A549 (cell line): ENCODE results near the gene GRIK4. TPM values are rescaled to one million over a fixed set of nuclear protein-coding genes. Genes with fewer than 3 reads are reported as not detected.

Source experiments
- ATAC-seq, 2 experiments: fragments of 200-7000 bp in 1 of 2; fragments of >200 bp in 1 of 2; cut with Nextera tagmentation in 1 of 2; cut with Tn5 transposase in 1 of 2; 3 replicates each; pipeline versions ENCODE4 v1.8.0 to v1.9.1; 2018 to 2020; ENCODE audit warnings: mild to moderate bottlenecking in 1 of 2, moderate library complexity in 1 of 2
- CTCF ChIA-PET: fragments of 300-600 bp; sonication (Branson Sonifier 250); formaldehyde crosslinking; extraction: SDS; loops from one replicate; lab custom pipeline; 2021; ENCODE audit warnings: antibody characterized with exemption, inconsistent platforms; lab: Yijun Ruan, JAX
- POLR2A ChIA-PET: fragments of 350-600 bp; formaldehyde crosslinking; extraction: SDS; loops from one replicate; lab custom pipeline; 2021; ENCODE audit warnings: antibody characterized with exemption, inconsistent platforms; lab: Yijun Ruan, JAX
- DNase-seq, 2 experiments: peaks; one replicate each; pipeline versions ENCODE4 v3.0.0 to v3.0.0-alpha.2; 2011 to 2016; ENCODE audit warnings: low read depth in 1 of 2, low spot score in 1 of 2
- FAIRE-seq: peaks from 2 replicates; lab custom pipeline; 2011; peaks lifted over from hg19 to GRCh38; lab: Jason Lieb, UNC
- H3K27ac ChIP-seq, 2 experiments: fragments of >200 bp; sonication (Bioruptor Twin); formaldehyde crosslinking; 3 replicates each; pipeline ENCODE4 v1.5.1; 2016 to 2017
- H3K4me1 ChIP-seq: fragments of >200 bp; sonication (Bioruptor Twin); formaldehyde crosslinking; 3 replicates; pipeline ENCODE4 v1.6.1; 2016
- H3K4me2 ChIP-seq: fragments of >200 bp; sonication (Bioruptor Twin); formaldehyde crosslinking; 3 replicates; pipeline ENCODE4 v1.6.1; 2016
- H3K4me3 ChIP-seq: fragments of >200 bp; sonication (Bioruptor Twin); formaldehyde crosslinking; 3 replicates; pipeline ENCODE4 v1.5.1; 2016
- H3K9me3 ChIP-seq: fragments of >200 bp; sonication (Bioruptor Twin); formaldehyde crosslinking; 3 replicates; pipeline ENCODE4 v1.6.1; 2016
- CEBPB ChIP-seq, 2 experiments: fragments of >200 bp in 1 of 2; sonication (Bioruptor Twin) in 1 of 2; formaldehyde crosslinking in 1 of 2; IDR thresholded peaks; 2 replicates each; pipeline ENCODE4 v1.6.1; 2012 to 2016
- CHD4 ChIP-seq: fragments of 200-600 bp; sonication (generic); IDR thresholded peaks from 2 replicates; pipeline ENCODE4 v1.6.1; 2016; ENCODE audit warnings: antibody characterized with exemption, mild to moderate bottlenecking, borderline replicate concordance
- EHF ChIP-seq: fragments of 250-450 bp; sonication (Bioruptor Pico); IDR thresholded peaks from 2 replicates; pipeline ENCODE4 v1.5.0; 2020; ENCODE audit warnings: mild to moderate bottlenecking
- EHMT2 ChIP-seq: fragments of 200-600 bp; sonication (generic); IDR thresholded peaks from 2 replicates; pipeline ENCODE4 v1.6.1; 2016; ENCODE audit warnings: antibody characterized with exemption, low read depth, mild to moderate bottlenecking, moderate library complexity
- FOXS1 ChIP-seq: fragments of 250-450 bp; sonication (Bioruptor Pico); IDR thresholded peaks from 2 replicates; pipeline ENCODE4 v1.5.0; 2020; ENCODE audit warnings: mild to moderate bottlenecking, moderate library complexity
- GATA3 ChIP-seq: IDR thresholded peaks from 2 replicates; pipeline ENCODE4 v1.6.1; 2012; ENCODE audit warnings: borderline replicate concordance
- HOXA7 ChIP-seq: fragments of 250-450 bp; sonication (Bioruptor Pico); IDR thresholded peaks from 2 replicates; pipeline ENCODE4 v1.5.0; 2020; ENCODE audit warnings: mild to moderate bottlenecking, moderate library complexity
- JUNB ChIP-seq: fragments of >200 bp; sonication (Bioruptor Twin); formaldehyde crosslinking; IDR thresholded peaks from 2 replicates; pipeline ENCODE4 v1.6.1; 2016
- KDM1A ChIP-seq: fragments of 200-600 bp; sonication (generic); IDR thresholded peaks from 2 replicates; pipeline ENCODE4 v1.6.1; 2016; ENCODE audit warnings: low read depth, mild to moderate bottlenecking
- MAFK ChIP-seq: fragments of 450-650 bp; IDR thresholded peaks from 2 replicates; pipeline ENCODE4 v1.6.1; 2014; ENCODE audit not compliant: partially characterized antibody
- MAZ ChIP-seq: fragments of 150-350 bp; IDR thresholded peaks from 2 replicates; pipeline ENCODE4 v1.6.1; 2014; ENCODE audit warnings: antibody characterized with exemption, low read depth, low read length, borderline replicate concordance
- NPAS2 ChIP-seq: fragments of 250-450 bp; sonication (Bioruptor Pico); IDR thresholded peaks from 2 replicates; pipeline ENCODE4 v1.8.0; 2022; ENCODE audit warnings: mild to moderate bottlenecking, moderate library complexity, borderline replicate concordance
- POLR2AphosphoS2 ChIP-seq: conservative IDR thresholded peaks from 2 replicates; pipeline ENCODE4 v1.6.1; 2012; ENCODE audit warnings: low read length, improper control_type of control experiment, inconsistent platforms
- RCOR1 ChIP-seq: fragments of 150-350 bp; IDR thresholded peaks from 2 replicates; pipeline ENCODE4 v1.6.1; 2014; ENCODE audit warnings: antibody characterized with exemption, low read length, low read depth
- SMC3 ChIP-seq: fragments of >200 bp; sonication (Bioruptor Twin); formaldehyde crosslinking; IDR thresholded peaks from 3 replicates; pipeline ENCODE4 v1.6.1; 2018; ENCODE audit warnings: inconsistent platforms
- SREBF2 ChIP-seq: fragments of 450-650 bp; IDR thresholded peaks from 2 replicates; pipeline ENCODE4 v1.6.1; 2014; ENCODE audit warnings: mild to moderate bottlenecking, moderate library complexity
- TP53 ChIP-seq: fragments of 250-450 bp; sonication (Bioruptor Pico); IDR thresholded peaks from 2 replicates; pipeline ENCODE4 v1.5.0; 2021; ENCODE audit warnings: mild to moderate bottlenecking, moderate library complexity
- ZSCAN20 ChIP-seq: fragments of 250-450 bp; sonication (Bioruptor Pico); IDR thresholded peaks from 2 replicates; pipeline ENCODE4 v1.8.0; 2022; ENCODE audit warnings: mild to moderate bottlenecking, moderate library complexity
- WGBS: methylation state at CpG from one replicate; pipeline ENCODE4 v1.1.6; 2017; ENCODE audit errors: missing lambda C conversion rate; 5-methylcytosine and 5-hydroxymethylcytosine counted together
- polyA plus RNA-seq, 4 experiments: library from polyadenylated mRNA; depleted of rRNA in 3 of 4; stranded (reverse); fragments of >200 nt; fragmentation: RNase III in 1 of 4; extraction: RNeasy Plus Mini Kit Qiagen cat#74134 plus additional on column Dnase treatment in 1 of 4; gene quantifications; 2 replicates in 3 of 4; 3 replicates in 1 of 4; pipeline ENCODE4 v1.2.3, GENCODE V29; 2011 to 2017
- TF ChIP-seq, protein P1 (sequence below): fragments of 250-450 bp; sonication (Bioruptor Pico); IDR thresholded peaks from 2 replicates; pipeline ENCODE4 v1.5.0; 2020; ENCODE audit warnings: low read depth, mild to moderate bottlenecking, moderate library complexity
- TF ChIP-seq, protein P2 (sequence below): fragments of 200-600 bp; sonication (generic); IDR thresholded peaks from 2 replicates; pipeline ENCODE4 v1.6.1; 2016; ENCODE audit warnings: antibody characterized with exemption, mild to moderate bottlenecking, moderate library complexity
- TF ChIP-seq, protein P3 (sequence below): fragments of >200 bp; sonication (Bioruptor Twin); formaldehyde crosslinking; IDR thresholded peaks from 3 replicates; pipeline ENCODE4 v1.5.1; 2016

GRIK4 gene
- polyA plus RNA-seq, 2 of the 4 experiments (the other 2 are of a cell fraction) = 0.01 TPM; not detected in 1

DNA sequence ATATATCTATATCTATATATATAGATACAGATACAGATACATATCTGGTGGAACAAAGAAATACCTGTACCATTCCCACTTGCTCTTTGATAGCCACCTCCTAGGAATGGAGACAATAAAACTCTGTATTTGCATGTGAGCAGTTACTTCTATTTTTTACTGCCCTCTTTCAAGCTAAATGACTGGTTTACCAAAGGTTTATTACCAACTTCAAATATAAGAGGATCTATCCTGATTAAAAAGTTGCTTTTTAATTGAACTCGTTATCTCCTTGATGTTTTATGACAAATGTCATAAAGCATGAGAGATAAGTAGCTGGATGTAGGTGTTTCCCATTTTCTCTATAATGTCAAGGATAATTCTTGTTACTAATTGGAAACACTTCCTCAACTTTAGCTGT is 21.7 kb upstream of the GRIK4 start:
- DNase-seq (no peak), FAIRE-seq (no peak)
- no peak overlapping the region for H3K4me2 ChIP-seq
- no peaks in the 10 kb centered on the region for H3K4me1 ChIP-seq
- no peaks in the 10 kb centered on the region for H3K9me3 ChIP-seq
- H3K4me3 ChIP-seq = no peak overlapping the region
- no peak overlapping the region for H3K27ac ChIP-seq
- WGBS = 90% methylated on average over 1 of the region's 1 CpG
- POLR2A ChIA-PET = no interaction called here
- TF ChIP-seq MAFK (no peak), RCOR1 (no peak), ZSCAN20 (CRISPR knock-in tag) (no peak), KDM1A (no peak)
- TF ChIP-seq, protein P1, sequence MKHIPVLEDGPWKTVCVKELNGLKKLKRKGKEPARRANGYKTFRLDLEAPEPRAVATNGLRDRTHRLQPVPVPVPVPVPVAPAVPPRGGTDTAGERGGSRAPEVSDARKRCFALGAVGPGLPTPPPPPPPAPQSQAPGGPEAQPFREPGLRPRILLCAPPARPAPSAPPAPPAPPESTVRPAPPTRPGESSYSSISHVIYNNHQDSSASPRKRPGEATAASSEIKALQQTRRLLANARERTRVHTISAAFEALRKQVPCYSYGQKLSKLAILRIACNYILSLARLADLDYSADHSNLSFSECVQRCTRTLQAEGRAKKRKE (CRISPR knock-in tag) = no peak
- TF ChIP-seq, protein P2, sequence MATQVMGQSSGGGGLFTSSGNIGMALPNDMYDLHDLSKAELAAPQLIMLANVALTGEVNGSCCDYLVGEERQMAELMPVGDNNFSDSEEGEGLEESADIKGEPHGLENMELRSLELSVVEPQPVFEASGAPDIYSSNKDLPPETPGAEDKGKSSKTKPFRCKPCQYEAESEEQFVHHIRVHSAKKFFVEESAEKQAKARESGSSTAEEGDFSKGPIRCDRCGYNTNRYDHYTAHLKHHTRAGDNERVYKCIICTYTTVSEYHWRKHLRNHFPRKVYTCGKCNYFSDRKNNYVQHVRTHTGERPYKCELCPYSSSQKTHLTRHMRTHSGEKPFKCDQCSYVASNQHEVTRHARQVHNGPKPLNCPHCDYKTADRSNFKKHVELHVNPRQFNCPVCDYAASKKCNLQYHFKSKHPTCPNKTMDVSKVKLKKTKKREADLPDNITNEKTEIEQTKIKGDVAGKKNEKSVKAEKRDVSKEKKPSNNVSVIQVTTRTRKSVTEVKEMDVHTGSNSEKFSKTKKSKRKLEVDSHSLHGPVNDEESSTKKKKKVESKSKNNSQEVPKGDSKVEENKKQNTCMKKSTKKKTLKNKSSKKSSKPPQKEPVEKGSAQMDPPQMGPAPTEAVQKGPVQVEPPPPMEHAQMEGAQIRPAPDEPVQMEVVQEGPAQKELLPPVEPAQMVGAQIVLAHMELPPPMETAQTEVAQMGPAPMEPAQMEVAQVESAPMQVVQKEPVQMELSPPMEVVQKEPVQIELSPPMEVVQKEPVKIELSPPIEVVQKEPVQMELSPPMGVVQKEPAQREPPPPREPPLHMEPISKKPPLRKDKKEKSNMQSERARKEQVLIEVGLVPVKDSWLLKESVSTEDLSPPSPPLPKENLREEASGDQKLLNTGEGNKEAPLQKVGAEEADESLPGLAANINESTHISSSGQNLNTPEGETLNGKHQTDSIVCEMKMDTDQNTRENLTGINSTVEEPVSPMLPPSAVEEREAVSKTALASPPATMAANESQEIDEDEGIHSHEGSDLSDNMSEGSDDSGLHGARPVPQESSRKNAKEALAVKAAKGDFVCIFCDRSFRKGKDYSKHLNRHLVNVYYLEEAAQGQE = no peak
- TF ChIP-seq, all 56 proteins: peak for 0
- ATAC-seq = no peak
- CTCF ChIA-PET = interaction anchor here (0.5 kb wide), 1 partner anchor 212 kb away, joined by 3 read pairs; no protein-coding TSS in a partner anchor

DNA sequence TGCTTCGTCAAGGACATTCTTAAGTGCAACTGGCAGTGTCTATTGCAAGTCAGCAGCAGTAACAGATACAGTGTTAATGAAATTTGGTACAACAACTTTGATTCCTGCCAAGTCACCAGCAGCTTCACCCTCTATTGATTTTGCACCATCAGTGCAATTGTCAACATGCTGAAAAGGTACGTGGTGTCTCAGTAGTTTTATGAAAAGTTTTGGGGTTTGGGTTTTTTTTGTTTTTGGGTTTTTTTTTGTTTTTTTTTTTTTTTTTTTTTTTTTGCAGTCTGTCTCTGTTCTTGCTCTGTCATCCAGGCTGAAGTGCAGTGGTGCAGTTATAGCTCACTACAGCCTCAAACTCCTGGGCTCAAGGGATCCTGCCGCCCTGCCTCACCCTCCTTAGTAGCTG is 19.1 kb upstream of the GRIK4 start:
- H3K4me2 ChIP-seq = no peak overlapping the region
- TF ChIP-seq GATA3 (no peak), CHD4 (no peak), EHMT2 (no peak), JUNB (no peak), HOXA7 (CRISPR knock-in tag) (no peak), MAZ (no peak), CEBPB (IDR thresholded peaks at IDR 0.05) (no peak), TP53 (CRISPR knock-in tag) (no peak), POLR2AphosphoS2 (no peak), FOXS1 (CRISPR knock-in tag) (no peak), SREBF2 (no peak), RCOR1 (no peak)
- TF ChIP-seq, protein P3, sequence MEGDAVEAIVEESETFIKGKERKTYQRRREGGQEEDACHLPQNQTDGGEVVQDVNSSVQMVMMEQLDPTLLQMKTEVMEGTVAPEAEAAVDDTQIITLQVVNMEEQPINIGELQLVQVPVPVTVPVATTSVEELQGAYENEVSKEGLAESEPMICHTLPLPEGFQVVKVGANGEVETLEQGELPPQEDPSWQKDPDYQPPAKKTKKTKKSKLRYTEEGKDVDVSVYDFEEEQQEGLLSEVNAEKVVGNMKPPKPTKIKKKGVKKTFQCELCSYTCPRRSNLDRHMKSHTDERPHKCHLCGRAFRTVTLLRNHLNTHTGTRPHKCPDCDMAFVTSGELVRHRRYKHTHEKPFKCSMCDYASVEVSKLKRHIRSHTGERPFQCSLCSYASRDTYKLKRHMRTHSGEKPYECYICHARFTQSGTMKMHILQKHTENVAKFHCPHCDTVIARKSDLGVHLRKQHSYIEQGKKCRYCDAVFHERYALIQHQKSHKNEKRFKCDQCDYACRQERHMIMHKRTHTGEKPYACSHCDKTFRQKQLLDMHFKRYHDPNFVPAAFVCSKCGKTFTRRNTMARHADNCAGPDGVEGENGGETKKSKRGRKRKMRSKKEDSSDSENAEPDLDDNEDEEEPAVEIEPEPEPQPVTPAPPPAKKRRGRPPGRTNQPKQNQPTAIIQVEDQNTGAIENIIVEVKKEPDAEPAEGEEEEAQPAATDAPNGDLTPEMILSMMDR = no peak
- POLR2A ChIA-PET = no interaction called here
- H3K4me1 ChIP-seq = no peaks in the 10 kb centered on the region
- H3K27ac ChIP-seq = no peak overlapping the region
- H3K4me3 ChIP-seq = no peak overlapping the region
- 66% methylated on average over 3 of the region's 3 CpGs for WGBS
- DNase-seq = no peak
- no peak for FAIRE-seq
- no peak for ATAC-seq
- no peaks in the 10 kb centered on the region for H3K9me3 ChIP-seq
- CTCF ChIA-PET = interaction anchor here (1.2 to 1.3 kb wide), 2 partner anchors 13 to 190 kb away, joined by 3 to 4 read pairs; no protein-coding TSS in a partner anchor

DNA sequence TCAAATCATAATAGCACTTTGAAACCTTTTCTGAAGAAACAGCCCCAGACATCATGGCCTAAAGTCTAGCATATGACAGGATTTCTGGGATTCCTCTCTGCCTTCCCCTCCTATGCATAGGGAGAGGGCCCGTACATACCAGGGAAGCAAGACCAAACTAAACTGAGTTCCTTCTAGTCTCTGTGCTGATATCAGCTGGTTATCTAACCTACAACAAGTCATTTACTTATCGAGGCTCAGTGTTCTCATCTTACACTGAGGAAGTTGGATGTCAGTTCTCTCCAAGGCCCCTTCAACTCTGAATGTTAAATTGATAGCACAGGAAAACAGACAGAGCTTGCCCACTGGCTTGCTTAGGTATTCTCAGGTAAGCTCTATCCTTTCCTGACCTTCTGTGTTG is 17.0 kb upstream of the GRIK4 start:
- H3K4me2 ChIP-seq = no peak overlapping the region
- no peak overlapping the region for H3K27ac ChIP-seq
- WGBS = 87% methylated on average over 2 of the region's 2 CpGs
- POLR2A ChIA-PET = no interaction called here
- no peak for ATAC-seq
- H3K9me3 ChIP-seq = no peaks in the 10 kb centered on the region
- DNase-seq = no peak
- no peak for FAIRE-seq
- H3K4me3 ChIP-seq = no peak overlapping the region
- H3K4me1 ChIP-seq = no peaks in the 10 kb centered on the region
- CTCF ChIA-PET = no interaction called here
- TF ChIP-seq, protein P3 = no peak
- TF ChIP-seq NPAS2 (CRISPR knock-in tag) (no peak), ZSCAN20 (CRISPR knock-in tag) (no peak), SMC3 (no peak), SREBF2 (no peak), EHF (CRISPR knock-in tag) (no peak), JUNB (no peak), GATA3 (no peak)
- TF ChIP-seq, protein P2 = no peak
